ENCODE measurements around the gene ZNF554. TPM values are rescaled to one million over a fixed set of nuclear protein-coding genes. Genes with fewer than 3 reads are reported as not detected.

The ZNF554 gene
- total RNA-seq, 1 donor from 2014 or later: 6.9 TPM

DNA sequence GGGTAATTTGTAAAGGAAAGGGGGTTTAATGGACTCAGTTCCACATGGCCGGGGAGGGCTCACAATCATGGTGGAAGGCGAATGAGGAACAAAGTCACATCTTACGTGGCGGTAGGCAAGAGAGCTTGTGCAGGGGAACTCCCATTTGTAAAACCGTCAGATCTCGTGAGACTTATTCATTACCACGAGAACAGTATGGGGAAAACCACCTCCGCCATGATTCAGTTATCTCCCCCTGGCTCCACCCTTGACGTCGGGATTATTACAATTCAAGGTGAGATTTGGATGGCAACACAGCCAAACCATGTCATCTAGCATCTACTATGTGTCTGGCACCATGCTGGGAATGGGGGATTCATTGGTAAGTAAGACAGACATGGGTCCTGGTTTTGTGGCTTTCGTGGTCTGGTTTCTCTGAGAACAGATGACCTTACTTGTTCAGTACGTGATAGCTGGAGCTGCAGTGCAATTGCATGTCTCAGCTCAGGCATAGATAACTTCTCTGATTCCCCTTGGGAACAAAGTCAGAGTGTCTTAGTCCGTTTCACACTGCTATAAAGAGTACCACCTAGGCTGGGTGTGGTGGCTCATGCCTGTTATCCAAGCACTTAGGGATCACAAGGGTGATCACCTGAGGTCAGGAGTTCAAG, 8.3 kb downstream of the ZNF554 start:
- intact Hi-C loops (cut with DNase I): no loop called here
- H3K4me3 ChIP-seq: no peak overlapping the region
- H3K27me3 ChIP-seq: no peaks in the 10 kb centered on the region
- no peaks in the 10 kb centered on the region for H3K4me1 ChIP-seq
- no peaks in the 10 kb centered on the region for H3K9me3 ChIP-seq
- no peak overlapping the region for H3K27ac ChIP-seq
- TF ChIP-seq POLR2AphosphoS5 (IDR thresholded peaks at IDR 0.05; ENCODE audit: insufficient read depth in 1 of 2, low read depth in 1 of 2) (no peak), POLR2A (IDR thresholded peaks at IDR 0.05) (no peak)
- TF ChIP-seq, protein P1, sequence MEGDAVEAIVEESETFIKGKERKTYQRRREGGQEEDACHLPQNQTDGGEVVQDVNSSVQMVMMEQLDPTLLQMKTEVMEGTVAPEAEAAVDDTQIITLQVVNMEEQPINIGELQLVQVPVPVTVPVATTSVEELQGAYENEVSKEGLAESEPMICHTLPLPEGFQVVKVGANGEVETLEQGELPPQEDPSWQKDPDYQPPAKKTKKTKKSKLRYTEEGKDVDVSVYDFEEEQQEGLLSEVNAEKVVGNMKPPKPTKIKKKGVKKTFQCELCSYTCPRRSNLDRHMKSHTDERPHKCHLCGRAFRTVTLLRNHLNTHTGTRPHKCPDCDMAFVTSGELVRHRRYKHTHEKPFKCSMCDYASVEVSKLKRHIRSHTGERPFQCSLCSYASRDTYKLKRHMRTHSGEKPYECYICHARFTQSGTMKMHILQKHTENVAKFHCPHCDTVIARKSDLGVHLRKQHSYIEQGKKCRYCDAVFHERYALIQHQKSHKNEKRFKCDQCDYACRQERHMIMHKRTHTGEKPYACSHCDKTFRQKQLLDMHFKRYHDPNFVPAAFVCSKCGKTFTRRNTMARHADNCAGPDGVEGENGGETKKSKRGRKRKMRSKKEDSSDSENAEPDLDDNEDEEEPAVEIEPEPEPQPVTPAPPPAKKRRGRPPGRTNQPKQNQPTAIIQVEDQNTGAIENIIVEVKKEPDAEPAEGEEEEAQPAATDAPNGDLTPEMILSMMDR (IDR thresholded peaks at IDR 0.05): no peak
- H3K36me3 ChIP-seq: peaks cover 0 to 28% of the 10 kb centered on the region in 2 donors
- no peak for DNase-seq (ENCODE audit: extremely low spot score in 2 of 2)

DNA sequence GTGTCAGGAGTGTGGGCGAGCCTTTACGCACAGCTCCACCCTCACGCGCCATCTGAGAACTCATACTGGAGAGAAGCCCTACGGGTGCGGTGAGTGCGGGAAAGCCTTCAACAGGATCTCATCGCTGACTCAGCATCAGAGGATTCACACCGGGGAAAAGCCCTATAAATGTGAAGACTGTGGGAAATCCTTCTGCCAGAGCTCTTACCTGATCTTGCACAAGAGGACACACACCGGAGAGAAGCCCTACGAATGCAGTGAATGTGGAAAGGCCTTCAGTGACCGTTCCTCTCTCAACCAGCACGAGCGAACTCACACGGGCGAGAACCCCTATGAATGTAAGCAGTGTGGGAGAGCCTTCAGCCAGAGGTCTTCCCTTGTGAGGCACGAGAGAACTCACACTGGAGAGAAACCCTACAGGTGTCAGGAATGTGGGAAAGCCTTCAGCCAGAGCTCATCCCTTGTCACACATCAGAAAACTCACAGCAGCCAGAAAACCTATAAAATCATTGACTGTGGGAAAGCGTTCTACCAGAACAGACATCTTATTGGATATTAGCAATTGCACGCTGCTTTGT, 14.7 kb downstream of the ZNF554 start:
- H3K4me1 ChIP-seq: no peaks in the 10 kb centered on the region
- no peak for DNase-seq (ENCODE audit: extremely low spot score in 2 of 2)

DNA sequence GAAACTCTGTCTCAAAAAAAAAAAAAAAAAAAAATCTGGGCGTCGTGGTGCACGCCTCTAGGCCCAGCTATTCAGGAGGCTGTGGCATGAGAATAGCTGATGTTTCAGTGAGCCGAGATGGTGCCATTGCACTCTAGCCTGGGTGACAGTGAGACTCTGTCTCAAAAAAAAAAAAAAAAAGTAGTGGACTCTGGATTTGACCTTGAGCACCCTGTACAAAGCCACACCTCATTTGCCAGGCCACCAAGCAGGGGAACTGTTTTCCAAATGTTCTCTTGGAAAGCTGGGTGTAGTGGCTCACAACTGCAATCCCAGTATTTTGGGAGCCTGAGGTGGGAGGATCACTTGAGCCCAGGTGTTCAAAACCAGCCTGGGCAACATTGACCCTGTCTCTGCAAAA, 17.8 kb downstream of the ZNF554 start:
- Histone ChIP-seq H3K9me3 (peaks cover 8% of the 10 kb centered on the region), H3K4me1 (peaks cover 6% of the 10 kb centered on the region), H3K27ac (no peak overlapping the region), H3K27me3 (no peaks in the 10 kb centered on the region), H3K36me3 (peaks cover 8 to 22% of the 10 kb centered on the region in 2 donors), H3K4me3 (no peak overlapping the region)
- no peak for DNase-seq (ENCODE audit: extremely low spot score in 2 of 2)
- intact Hi-C loops (cut with DNase I): no loop called here
- no peak for TF ChIP-seq POLR2AphosphoS5 (IDR thresholded peaks at IDR 0.05; ENCODE audit: insufficient read depth in 1 of 2, low read depth in 1 of 2)
- TF ChIP-seq, protein P1 (IDR thresholded peaks at IDR 0.05): no peak
- no peak for TF ChIP-seq POLR2A (IDR thresholded peaks at IDR 0.05)

More for the DNA sequence above, 14.7 kb downstream of the ZNF554 start:
- H3K9me3 ChIP-seq: peaks cover 8% of the 10 kb centered on the region
- H3K27ac ChIP-seq: no peak overlapping the region
- TF ChIP-seq POLR2A (IDR thresholded peaks at IDR 0.05): no peak
- TF ChIP-seq POLR2AphosphoS5 (IDR thresholded peaks at IDR 0.05; ENCODE audit: insufficient read depth in 1 of 2, low read depth in 1 of 2): no peak
- TF ChIP-seq, protein P1 (IDR thresholded peaks at IDR 0.05): no peak
- no peak overlapping the region for H3K4me3 ChIP-seq
- intact Hi-C loops (cut with DNase I): no loop called here
- peaks cover 8 to 28% of the 10 kb centered on the region in 2 donors for H3K36me3 ChIP-seq
- no peaks in the 10 kb centered on the region for H3K27me3 ChIP-seq

DNA sequence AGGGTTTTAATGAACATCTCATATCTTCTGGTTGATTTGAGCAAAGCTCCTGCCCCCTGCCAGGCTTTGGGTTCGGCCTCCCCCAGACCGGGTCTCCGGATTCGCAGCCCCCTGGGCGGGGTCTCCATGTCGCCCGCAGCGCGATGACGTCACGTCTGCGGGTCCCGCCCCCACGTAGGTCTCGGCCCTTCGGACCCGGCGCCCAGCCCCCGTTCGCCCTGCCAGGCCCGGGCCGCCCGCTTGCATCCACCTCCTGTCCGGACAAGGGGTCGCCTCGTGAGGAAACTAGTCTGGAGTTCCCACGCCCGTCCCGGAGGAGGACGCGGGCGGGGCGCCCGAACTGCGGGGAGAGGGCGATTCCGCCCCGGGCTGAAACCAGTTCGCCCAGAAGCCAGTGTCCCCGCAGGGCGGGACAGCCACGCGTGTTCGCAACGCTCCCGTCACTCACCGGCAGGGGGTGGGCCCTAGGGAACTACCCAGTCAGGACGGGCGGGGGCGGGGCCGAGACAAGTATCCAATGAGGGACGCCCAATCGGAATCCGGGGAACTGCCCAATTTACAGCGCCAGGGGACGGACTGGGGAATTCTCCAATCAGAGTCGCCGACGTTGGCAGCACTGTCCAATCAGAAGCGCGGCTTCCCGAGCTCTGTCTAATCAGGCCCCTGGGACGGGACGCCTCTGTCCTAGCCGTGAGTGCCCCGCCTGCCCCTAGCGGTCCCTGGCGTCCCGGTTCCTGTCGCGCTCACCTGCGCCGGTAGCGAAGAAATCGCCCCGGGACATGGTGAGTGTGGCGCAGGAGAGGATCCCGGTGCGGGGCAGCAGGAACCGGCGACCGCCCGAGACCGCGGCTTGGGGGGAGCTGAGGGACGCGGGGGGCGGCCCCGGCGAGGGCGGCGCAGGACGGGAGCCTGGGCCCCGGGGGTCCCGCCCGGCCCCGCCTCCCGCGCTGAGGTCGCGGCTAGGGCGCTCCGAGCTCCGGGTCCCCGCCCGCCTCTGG, 21.4 kb downstream of the ZNF554 start, which contains the start of gene ZNF555:
Gene ZNF555 (plus strand): TSS at position 682 of the 998 bp plus-strand sequence. CDS start 98 bp downstream, at position 780.
- Histone ChIP-seq H3K27ac (peak within 1 kb of the TSS; percentile 85), H3K27me3 (no peaks in the 10 kb centered on the region), H3K9me3 (no peaks in the 10 kb centered on the region), H3K36me3 (peaks cover 0 to 7% of the 10 kb centered on the region in 2 donors), H3K4me3 (peak within 1 kb of the TSS; percentile 82 to 93), H3K4me1 (peaks cover 14% of the 10 kb centered on the region)
- DNase-seq (ENCODE audit: extremely low spot score in 2 of 2): peak; percentile 99 to 100
- intact Hi-C loops (cut with DNase I): no loop called here
- TF ChIP-seq POLR2A (IDR thresholded peaks at IDR 0.05): peak in 1 of 2 donors; percentile 17
- TF ChIP-seq, protein P1 (IDR thresholded peaks at IDR 0.05): peak; percentile 14 to 72 (median 40)
- peak; percentile 80 to 89 for TF ChIP-seq POLR2AphosphoS5 (IDR thresholded peaks at IDR 0.05; ENCODE audit: insufficient read depth in 1 of 2, low read depth in 1 of 2)
